ENCODE measurements around the gene ZNF521. TPM values are rescaled to one million over a fixed set of nuclear protein-coding genes. Genes with fewer than 3 reads are reported as not detected.

ZNF521 gene
- total and polyA plus RNA-seq, 2 experiments from 2014 or later = 3.1 to 9.2 TPM

GRCh38 chr18:25112821-25113434 is 239.0 kb downstream of the ZNF521 start (continued):
- TF ChIP-seq, protein P1, sequence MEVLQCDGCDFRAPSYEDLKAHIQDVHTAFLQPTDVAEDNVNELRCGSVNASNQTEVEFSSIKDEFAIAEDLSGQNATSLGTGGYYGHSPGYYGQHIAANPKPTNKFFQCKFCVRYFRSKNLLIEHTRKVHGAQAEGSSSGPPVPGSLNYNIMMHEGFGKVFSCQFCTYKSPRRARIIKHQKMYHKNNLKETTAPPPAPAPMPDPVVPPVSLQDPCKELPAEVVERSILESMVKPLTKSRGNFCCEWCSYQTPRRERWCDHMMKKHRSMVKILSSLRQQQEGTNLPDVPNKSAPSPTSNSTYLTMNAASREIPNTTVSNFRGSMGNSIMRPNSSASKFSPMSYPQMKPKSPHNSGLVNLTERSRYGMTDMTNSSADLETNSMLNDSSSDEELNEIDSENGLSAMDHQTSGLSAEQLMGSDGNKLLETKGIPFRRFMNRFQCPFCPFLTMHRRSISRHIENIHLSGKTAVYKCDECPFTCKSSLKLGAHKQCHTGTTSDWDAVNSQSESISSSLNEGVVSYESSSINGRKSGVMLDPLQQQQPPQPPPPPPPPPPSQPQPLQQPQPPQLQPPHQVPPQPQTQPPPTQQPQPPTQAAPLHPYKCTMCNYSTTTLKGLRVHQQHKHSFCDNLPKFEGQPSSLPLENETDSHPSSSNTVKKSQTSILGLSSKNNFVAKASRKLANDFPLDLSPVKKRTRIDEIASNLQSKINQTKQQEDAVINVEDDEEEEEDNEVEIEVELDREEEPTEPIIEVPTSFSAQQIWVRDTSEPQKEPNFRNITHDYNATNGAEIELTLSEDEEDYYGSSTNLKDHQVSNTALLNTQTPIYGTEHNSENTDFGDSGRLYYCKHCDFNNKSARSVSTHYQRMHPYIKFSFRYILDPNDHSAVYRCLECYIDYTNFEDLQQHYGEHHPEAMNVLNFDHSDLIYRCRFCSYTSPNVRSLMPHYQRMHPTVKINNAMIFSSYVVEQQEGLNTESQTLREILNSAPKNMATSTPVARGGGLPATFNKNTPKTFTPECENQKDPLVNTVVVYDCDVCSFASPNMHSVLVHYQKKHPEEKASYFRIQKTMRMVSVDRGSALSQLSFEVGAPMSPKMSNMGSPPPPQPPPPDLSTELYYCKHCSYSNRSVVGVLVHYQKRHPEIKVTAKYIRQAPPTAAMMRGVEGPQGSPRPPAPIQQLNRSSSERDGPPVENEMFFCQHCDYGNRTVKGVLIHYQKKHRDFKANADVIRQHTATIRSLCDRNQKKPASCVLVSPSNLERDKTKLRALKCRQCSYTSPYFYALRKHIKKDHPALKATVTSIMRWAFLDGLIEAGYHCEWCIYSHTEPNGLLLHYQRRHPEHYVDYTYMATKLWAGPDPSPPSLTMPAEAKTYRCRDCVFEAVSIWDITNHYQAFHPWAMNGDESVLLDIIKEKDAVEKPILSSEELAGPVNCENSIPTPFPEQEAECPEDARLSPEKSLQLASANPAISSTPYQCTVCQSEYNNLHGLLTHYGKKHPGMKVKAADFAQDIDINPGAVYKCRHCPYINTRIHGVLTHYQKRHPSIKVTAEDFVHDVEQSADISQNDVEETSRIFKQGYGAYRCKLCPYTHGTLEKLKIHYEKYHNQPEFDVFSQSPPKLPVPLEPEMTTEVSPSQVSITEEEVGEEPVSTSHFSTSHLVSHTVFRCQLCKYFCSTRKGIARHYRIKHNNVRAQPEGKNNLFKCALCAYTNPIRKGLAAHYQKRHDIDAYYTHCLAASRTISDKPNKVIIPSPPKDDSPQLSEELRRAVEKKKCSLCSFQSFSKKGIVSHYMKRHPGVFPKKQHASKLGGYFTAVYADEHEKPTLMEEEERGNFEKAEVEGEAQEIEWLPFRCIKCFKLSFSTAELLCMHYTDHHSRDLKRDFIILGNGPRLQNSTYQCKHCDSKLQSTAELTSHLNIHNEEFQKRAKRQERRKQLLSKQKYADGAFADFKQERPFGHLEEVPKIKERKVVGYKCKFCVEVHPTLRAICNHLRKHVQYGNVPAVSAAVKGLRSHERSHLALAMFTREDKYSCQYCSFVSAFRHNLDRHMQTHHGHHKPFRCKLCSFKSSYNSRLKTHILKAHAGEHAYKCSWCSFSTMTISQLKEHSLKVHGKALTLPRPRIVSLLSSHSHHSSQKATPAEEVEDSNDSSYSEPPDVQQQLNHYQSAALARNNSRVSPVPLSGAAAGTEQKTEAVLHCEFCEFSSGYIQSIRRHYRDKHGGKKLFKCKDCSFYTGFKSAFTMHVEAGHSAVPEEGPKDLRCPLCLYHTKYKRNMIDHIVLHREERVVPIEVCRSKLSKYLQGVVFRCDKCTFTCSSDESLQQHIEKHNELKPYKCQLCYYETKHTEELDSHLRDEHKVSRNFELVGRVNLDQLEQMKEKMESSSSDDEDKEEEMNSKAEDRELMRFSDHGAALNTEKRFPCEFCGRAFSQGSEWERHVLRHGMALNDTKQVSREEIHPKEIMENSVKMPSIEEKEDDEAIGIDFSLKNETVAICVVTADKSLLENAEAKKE (CRISPR knock-in tag; IDR thresholded peaks at IDR 0.05) = no peak
- TF ChIP-seq CTCF (conservative IDR thresholded peaks at IDR 0.05; ENCODE audit: low read depth in 2 of 2) (no peak), REST (IDR thresholded peaks at IDR 0.05; ENCODE audit: unreplicated experiment) (no peak), CREB1 (CRISPR knock-in tag; IDR thresholded peaks at IDR 0.05; ENCODE audit: low read depth) (no peak), EZH2 (IDR thresholded peaks at IDR 0.05; ENCODE audit: low read depth, unreplicated experiment) (no peak), NANOG (IDR thresholded peaks at IDR 0.05; ENCODE audit: borderline replicate concordance) (no peak)

All from GM23338 (cell line).